Natural killer cell treated with Interleukin-12 subunit alpha and Interleukin-12 subunit beta and Interleukin-15 and Interleukin-18, amount 100 ng/mL, for 72 hours (primary cell): ENCODE measurements around the gene PPP1R2. TPM values are rescaled to one million over a fixed set of nuclear protein-coding genes. Genes with fewer than 3 reads are reported as not detected.
A peak's percentile ranks its signal among the peaks of the same experiment; 100 is the strongest.

Experiments
- ATAC-seq, 2 donors: fragments of 150-1000 bp; cut with Tn5 transposase in 1 of 2; sonication (Bioruptor Pico), chemical (Tn5 transposase) in 1 of 2; 2 replicates each; pipeline ENCODE4 v1.10.0; 2021
- DNase-seq: peaks from one replicate; pipeline ENCODE4 v3.0.0; 2022; ENCODE audit warnings: low spot score
- H3K27ac Mint-ChIP-seq, 2 donors: 1 replicate in 1 of 2; 2 replicates in 1 of 2; pipeline ENCODE4 v1.8.0; 2022; ENCODE audit warnings: mixed read lengths in 2 of 2, mild to moderate bottlenecking in 1 of 2, moderate library complexity in 1 of 2
- H3K27me3 Mint-ChIP-seq, 2 donors: 1 replicate in 1 of 2; 2 replicates in 1 of 2; pipeline ENCODE4 v1.8.0; 2022; ENCODE audit warnings: mixed read lengths in 2 of 2
- H3K36me3 Mint-ChIP-seq: one replicate; pipeline ENCODE4 v1.8.0; 2022; ENCODE audit warnings: mixed read lengths
- H3K4me1 Mint-ChIP-seq, 2 donors: 1 replicate in 1 of 2; 2 replicates in 1 of 2; pipeline ENCODE4 v1.8.0; 2022; ENCODE audit warnings: low read depth in 2 of 2, mixed read lengths in 2 of 2, mild to moderate bottlenecking in 1 of 2
- H3K4me3 Mint-ChIP-seq: one replicate; pipeline ENCODE4 v1.8.0; 2022; ENCODE audit warnings: mixed read lengths
- H3K9me3 Mint-ChIP-seq: 2 replicates; pipeline ENCODE4 v1.8.0; 2022; ENCODE audit warnings: mixed read lengths
- total RNA-seq, 2 donors: library from RNA; stranded (reverse); gene quantifications; one replicate each; pipeline ENCODE4 v1.2.3, GENCODE V29; 2022

The PPP1R2 gene
- total RNA-seq, 2 donors from 2014 or later = 47.5 to 56.3 TPM

- Mint-ChIP-seq H3K36me3 (no peaks in the 10 kb centered on the region), H3K4me3 (no peak overlapping the region), H3K4me1 (peaks cover 8 to 10% of the 10 kb centered on the region in 2 donors), H3K27ac (no peak overlapping the region), H3K9me3 (no peaks in the 10 kb centered on the region), H3K27me3 (no peaks in the 10 kb centered on the region)
- ATAC-seq = no peak
- no peak for DNase-seq
Measured at GRCh38 chr3:195556390-195556789, 13.3 kb upstream of the PPP1R2 start.

- DNase-seq (no peak), ATAC-seq (no peak)
- Mint-ChIP-seq H3K4me1 (peaks cover 15 to 16% of the 10 kb centered on the region in 2 donors), H3K9me3 (no peaks in the 10 kb centered on the region), H3K36me3 (no peaks in the 10 kb centered on the region), H3K27ac (no peak overlapping the region), H3K27me3 (no peaks in the 10 kb centered on the region), H3K4me3 (no peak overlapping the region)
Measured at GRCh38 chr3:195555110-195555509, 12.0 kb upstream of the PPP1R2 start.

DNA sequence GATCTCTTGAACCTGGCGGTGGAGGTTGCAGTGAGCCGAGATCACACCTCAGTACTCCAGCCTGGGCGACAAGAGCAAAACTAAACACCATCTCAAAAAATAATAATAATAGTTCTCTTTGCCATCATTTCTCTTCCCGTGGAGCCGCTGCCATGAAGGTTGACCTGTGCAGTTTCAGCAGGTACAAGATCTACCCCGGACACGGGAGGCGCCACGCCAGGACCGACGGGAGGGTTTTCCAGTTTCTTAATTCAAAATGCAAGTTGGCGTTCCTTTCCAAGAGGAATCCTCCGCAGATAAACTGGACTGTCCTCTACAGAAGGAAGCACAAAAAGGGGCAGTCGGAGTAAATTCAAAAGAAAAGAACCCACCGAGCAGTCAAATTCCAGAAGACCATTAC lies 11.3 kb upstream of the PPP1R2 start:
- H3K27me3 Mint-ChIP-seq = no peaks in the 10 kb centered on the region
- H3K36me3 Mint-ChIP-seq = no peaks in the 10 kb centered on the region
- no peak overlapping the region for H3K4me3 Mint-ChIP-seq
- H3K9me3 Mint-ChIP-seq = no peaks in the 10 kb centered on the region
- no peak for ATAC-seq
- peaks cover 21 to 22% of the 10 kb centered on the region in 2 donors for H3K4me1 Mint-ChIP-seq
- DNase-seq = no peak
- H3K27ac Mint-ChIP-seq = peak overlapping the region in 1 of 2 donors; percentile 17

- H3K36me3 Mint-ChIP-seq = no peaks in the 10 kb centered on the region
- H3K9me3 Mint-ChIP-seq = no peaks in the 10 kb centered on the region
- ATAC-seq = no peak
- no peak overlapping the region for H3K4me3 Mint-ChIP-seq
- peak overlapping the region; percentile 1 to 17 for H3K27ac Mint-ChIP-seq
- peaks cover 28% of the 10 kb centered on the region in 2 donors for H3K4me1 Mint-ChIP-seq
- DNase-seq = no peak
- no peaks in the 10 kb centered on the region for H3K27me3 Mint-ChIP-seq
Measured at GRCh38 chr3:195553268-195553667, 10.1 kb upstream of the PPP1R2 start.

GRCh38 chr3:195551381-195551978 lies 8.4 kb upstream of the PPP1R2 start:
- DNase-seq (no peak), ATAC-seq (no peak)
- Mint-ChIP-seq H3K36me3 (no peaks in the 10 kb centered on the region), H3K4me3 (no peak overlapping the region), H3K9me3 (no peaks in the 10 kb centered on the region), H3K27me3 (no peaks in the 10 kb centered on the region), H3K27ac (peak overlapping the region in 1 of 2 donors; percentile 79), H3K4me1 (peaks cover 39 to 44% of the 10 kb centered on the region in 2 donors)

- no peaks in the 10 kb centered on the region for H3K9me3 Mint-ChIP-seq
- DNase-seq (no peak), ATAC-seq (peak; percentile 40 to 46)
- peak overlapping the region; percentile 74 to 79 for H3K27ac Mint-ChIP-seq
- H3K4me1 Mint-ChIP-seq = peaks cover 42 to 52% of the 10 kb centered on the region in 2 donors
- peak overlapping the region; percentile 84 for H3K4me3 Mint-ChIP-seq
- H3K36me3 Mint-ChIP-seq = no peaks in the 10 kb centered on the region
- H3K27me3 Mint-ChIP-seq = no peaks in the 10 kb centered on the region
Measured at GRCh38 chr3:195550723-195551122, 7.6 kb upstream of the PPP1R2 start.

DNA sequence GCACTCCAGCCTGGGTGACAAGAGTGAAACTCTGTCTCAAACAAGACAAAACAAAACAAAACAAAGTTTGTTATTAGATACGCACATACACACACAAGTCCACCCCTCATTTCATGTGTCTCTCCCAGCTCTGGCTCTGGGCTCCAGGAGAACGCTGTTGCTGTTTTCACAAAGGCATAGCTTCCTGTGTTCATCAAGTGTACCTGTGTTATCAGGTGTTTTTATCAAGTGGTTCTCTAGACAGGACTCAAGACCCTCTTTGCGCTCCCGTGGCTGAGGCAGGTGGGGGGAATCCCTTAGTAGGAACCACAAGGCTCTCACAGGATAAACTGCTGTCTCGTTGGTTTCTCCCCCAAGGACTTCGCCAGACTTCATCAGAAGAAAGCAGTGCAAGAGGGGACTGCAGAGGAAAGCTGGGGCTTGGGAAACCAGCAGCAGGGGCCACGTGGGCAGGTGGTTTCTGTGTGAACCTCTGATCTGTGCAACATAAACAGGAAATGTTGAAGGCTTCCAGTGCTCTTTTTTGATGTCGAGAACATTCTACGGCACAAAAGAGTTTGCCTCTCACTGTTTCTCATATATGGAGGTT lies 6.9 kb upstream of the PPP1R2 start:
- peak overlapping the region; percentile 74 to 79 for H3K27ac Mint-ChIP-seq
- H3K9me3 Mint-ChIP-seq = no peaks in the 10 kb centered on the region

GRCh38 chr3:195548987-195549386 lies 5.9 kb upstream of the PPP1R2 start:
- H3K4me1 Mint-ChIP-seq = peaks cover 50 to 68% of the 10 kb centered on the region in 2 donors
- no peaks in the 10 kb centered on the region for H3K36me3 Mint-ChIP-seq
- H3K27ac Mint-ChIP-seq = peak overlapping the region; percentile 7 to 15
- no peaks in the 10 kb centered on the region for H3K27me3 Mint-ChIP-seq
- no peak for DNase-seq
- ATAC-seq = no peak
- H3K4me3 Mint-ChIP-seq = peak overlapping the region; percentile 39
- no peaks in the 10 kb centered on the region for H3K9me3 Mint-ChIP-seq

More for the DNA sequence above, 6.9 kb upstream of the PPP1R2 start:
- peaks cover 45 to 59% of the 10 kb centered on the region in 2 donors for H3K4me1 Mint-ChIP-seq
- H3K4me3 Mint-ChIP-seq = peak overlapping the region; percentile 84
- DNase-seq (peak; percentile 68), ATAC-seq (peak; percentile 83)
- no peaks in the 10 kb centered on the region for H3K36me3 Mint-ChIP-seq
- H3K27me3 Mint-ChIP-seq = no peaks in the 10 kb centered on the region

GRCh38 chr3:195548501-195548900 lies 5.4 kb upstream of the PPP1R2 start:
- no peaks in the 10 kb centered on the region for H3K9me3 Mint-ChIP-seq
- H3K4me1 Mint-ChIP-seq = peaks cover 53 to 73% of the 10 kb centered on the region in 2 donors
- DNase-seq (no peak), ATAC-seq (no peak)
- peak overlapping the region; percentile 39 for H3K4me3 Mint-ChIP-seq
- no peaks in the 10 kb centered on the region for H3K36me3 Mint-ChIP-seq
- no peaks in the 10 kb centered on the region for H3K27me3 Mint-ChIP-seq
- H3K27ac Mint-ChIP-seq = peak overlapping the region; percentile 7 to 15

- no peak for DNase-seq
- Mint-ChIP-seq H3K9me3 (no peaks in the 10 kb centered on the region), H3K36me3 (no peaks in the 10 kb centered on the region), H3K27ac (peak overlapping the region; percentile 7 to 15), H3K4me3 (no peak overlapping the region), H3K27me3 (no peaks in the 10 kb centered on the region), H3K4me1 (peaks cover 53 to 70% of the 10 kb centered on the region in 2 donors)
- ATAC-seq = no peak
Measured at GRCh38 chr3:195548006-195548405, 4.9 kb upstream of the PPP1R2 start.

- Mint-ChIP-seq H3K4me3 (peak overlapping the region; percentile 79), H3K27me3 (no peaks in the 10 kb centered on the region), H3K27ac (peak overlapping the region; percentile 91 to 97), H3K9me3 (no peaks in the 10 kb centered on the region), H3K4me1 (peaks cover 55 to 76% of the 10 kb centered on the region in 2 donors), H3K36me3 (no peaks in the 10 kb centered on the region)
- DNase-seq = no peak
- no peak for ATAC-seq
Measured at GRCh38 chr3:195546130-195546560, 3.0 kb upstream of the PPP1R2 start.

DNA sequence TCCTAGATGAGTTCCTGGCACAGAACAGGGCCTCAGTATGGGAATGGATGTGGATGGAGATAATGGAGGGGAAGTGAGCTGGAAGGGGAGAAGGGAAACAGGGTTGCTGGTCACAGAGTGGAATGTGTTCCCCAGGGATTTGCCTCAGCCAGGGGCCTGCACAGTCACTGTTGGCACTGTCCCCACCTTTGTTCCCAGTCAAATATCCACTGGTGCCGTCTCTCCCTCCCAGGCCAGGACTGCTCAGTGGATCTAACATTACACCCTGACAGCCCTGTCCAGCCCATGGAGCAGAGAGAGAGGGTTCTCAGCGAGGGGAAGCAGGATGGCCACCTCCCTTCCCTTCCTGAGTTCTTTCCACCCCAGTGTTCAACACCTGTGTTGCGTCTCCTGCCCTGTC lies 1.5 kb upstream of the PPP1R2 start:
- no peak for ATAC-seq
- Mint-ChIP-seq H3K4me3 (peak overlapping the region; percentile 83), H3K27ac (peak overlapping the region; percentile 91 to 97), H3K27me3 (no peaks in the 10 kb centered on the region), H3K9me3 (no peaks in the 10 kb centered on the region), H3K36me3 (no peaks in the 10 kb centered on the region), H3K4me1 (peaks cover 59 to 81% of the 10 kb centered on the region in 2 donors)
- no peak for DNase-seq

DNA sequence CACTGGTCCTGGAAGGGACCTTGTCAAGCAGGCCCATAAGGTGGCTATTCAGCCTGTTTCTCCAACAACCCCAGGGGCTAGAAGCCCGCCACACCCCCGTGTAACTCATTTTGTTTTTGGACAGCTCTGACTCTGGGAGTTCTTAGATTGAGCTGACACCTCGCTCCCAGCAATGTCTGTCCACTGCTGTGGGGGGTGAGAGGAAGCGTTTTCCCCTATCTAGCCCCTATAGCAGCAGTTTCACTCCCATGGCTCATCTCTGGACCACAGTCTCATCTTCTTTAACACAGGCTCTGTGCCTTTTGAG lies 1.1 kb upstream of the PPP1R2 start:
- no peaks in the 10 kb centered on the region for H3K9me3 Mint-ChIP-seq
- H3K27me3 Mint-ChIP-seq = no peaks in the 10 kb centered on the region
- peak overlapping the region; percentile 83 for H3K4me3 Mint-ChIP-seq
- DNase-seq (no peak), ATAC-seq (no peak)
- peaks cover 62 to 85% of the 10 kb centered on the region in 2 donors for H3K4me1 Mint-ChIP-seq
- no peaks in the 10 kb centered on the region for H3K36me3 Mint-ChIP-seq
- H3K27ac Mint-ChIP-seq = peak overlapping the region; percentile 86 to 97

- no peak for DNase-seq
- no peak for ATAC-seq
- Mint-ChIP-seq H3K27ac (peak overlapping the region; percentile 86 to 97), H3K27me3 (no peaks in the 10 kb centered on the region), H3K36me3 (no peaks in the 10 kb centered on the region), H3K4me1 (peaks cover 63 to 85% of the 10 kb centered on the region in 2 donors), H3K9me3 (no peaks in the 10 kb centered on the region), H3K4me3 (peak overlapping the region; percentile 83)
Measured at GRCh38 chr3:195543500-195544229, 540 bp upstream of the PPP1R2 start.
